Neural progenitor cell (in vitro differentiated cells): ENCODE data around the gene BRDT.

ENCODE experiments used
- EZH2phosphoT487 ChIP-seq: fragments of 200-600 bp; sonication (generic); IDR thresholded peaks from 2 replicates; pipeline ENCODE4 v1.6.1; 2017; ENCODE audit warnings: antibody characterized with exemption
- TF ChIP-seq, protein P1 (sequence below): fragments of 200-600 bp; sonication (generic); IDR thresholded peaks from 2 replicates; pipeline ENCODE4 v1.5.1; 2017; ENCODE audit warnings: antibody characterized with exemption, mild to moderate bottlenecking

DNA sequence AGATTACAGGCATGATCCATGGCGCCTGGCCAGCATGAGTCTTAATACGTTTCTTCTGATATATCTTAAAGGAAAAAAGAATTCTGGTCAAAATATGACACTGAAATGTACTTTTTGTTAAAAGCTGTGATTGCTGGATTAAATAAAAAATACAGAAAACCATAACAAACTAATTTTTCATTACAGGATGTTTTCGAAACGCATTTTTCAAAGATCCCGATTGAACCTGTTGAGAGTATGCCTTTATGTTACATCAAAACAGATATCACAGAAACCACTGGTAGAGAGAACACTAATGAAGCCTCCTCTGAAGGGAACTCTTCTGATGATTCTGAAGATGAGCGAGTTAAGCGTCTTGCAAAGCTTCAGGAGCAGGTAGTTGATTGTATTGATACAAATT, 30.2 kb downstream of the BRDT start:
- no peak for TF ChIP-seq EZH2phosphoT487
- TF ChIP-seq, protein P1, sequence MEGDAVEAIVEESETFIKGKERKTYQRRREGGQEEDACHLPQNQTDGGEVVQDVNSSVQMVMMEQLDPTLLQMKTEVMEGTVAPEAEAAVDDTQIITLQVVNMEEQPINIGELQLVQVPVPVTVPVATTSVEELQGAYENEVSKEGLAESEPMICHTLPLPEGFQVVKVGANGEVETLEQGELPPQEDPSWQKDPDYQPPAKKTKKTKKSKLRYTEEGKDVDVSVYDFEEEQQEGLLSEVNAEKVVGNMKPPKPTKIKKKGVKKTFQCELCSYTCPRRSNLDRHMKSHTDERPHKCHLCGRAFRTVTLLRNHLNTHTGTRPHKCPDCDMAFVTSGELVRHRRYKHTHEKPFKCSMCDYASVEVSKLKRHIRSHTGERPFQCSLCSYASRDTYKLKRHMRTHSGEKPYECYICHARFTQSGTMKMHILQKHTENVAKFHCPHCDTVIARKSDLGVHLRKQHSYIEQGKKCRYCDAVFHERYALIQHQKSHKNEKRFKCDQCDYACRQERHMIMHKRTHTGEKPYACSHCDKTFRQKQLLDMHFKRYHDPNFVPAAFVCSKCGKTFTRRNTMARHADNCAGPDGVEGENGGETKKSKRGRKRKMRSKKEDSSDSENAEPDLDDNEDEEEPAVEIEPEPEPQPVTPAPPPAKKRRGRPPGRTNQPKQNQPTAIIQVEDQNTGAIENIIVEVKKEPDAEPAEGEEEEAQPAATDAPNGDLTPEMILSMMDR, result no peak
